Colonic mucosa (tissue), 4 donors: ENCODE results near the gene TMEM94. TPM values are rescaled to one million over a fixed set of nuclear protein-coding genes. Genes with fewer than 3 reads are reported as not detected.

Experiments used
- DNase-seq: peaks from one replicate; pipeline ENCODE4 v3.0.0-alpha.2; 2020
- H3K27ac ChIP-seq: fragments of 200-600 bp; one replicate; pipeline ENCODE4 v1.8.0; 2021
- H3K27me3 ChIP-seq: fragments of 200-600 bp; one replicate; pipeline ENCODE4 v1.8.0; 2021
- H3K36me3 ChIP-seq: fragments of 200-600 bp; one replicate; pipeline ENCODE4 v1.8.0; 2021
- H3K4me1 ChIP-seq: fragments of 200-600 bp; one replicate; pipeline ENCODE4 v1.8.0; 2021; ENCODE audit warnings: mild to moderate bottlenecking
- H3K4me3 ChIP-seq: fragments of 200-600 bp; one replicate; pipeline ENCODE4 v1.8.0; 2021
- H3K9ac ChIP-seq, 2 donors: one replicate each; pipeline ENCODE4 v1.7.0; 2013; ENCODE audit warnings: control low read depth in 2 of 2, low read depth in 2 of 2, low read length in 2 of 2
- H3K9me3 ChIP-seq: fragments of 200-600 bp; one replicate; pipeline ENCODE4 v1.8.0; 2021
- intact Hi-C: fragments of 100-400 bp; cut with DNase I; formaldehyde crosslinking; loops from one replicate; pipeline ENCODE4 v1.14.1; 2022
- total RNA-seq, 2 donors: library from RNA; stranded (reverse); fragmentation: NEBNext Ultra II Directional in 1 of 2; extraction: Animal tissue kit (Norgen Biotek cat#: 25700) in 1 of 2; gene quantifications; one replicate each; pipeline ENCODE4 v1.2.1, GENCODE V29; 2021
- TF ChIP-seq, protein P1 (sequence below): fragments of 200-600 bp; IDR thresholded peaks from one replicate; pipeline ENCODE4 v1.8.0; 2022; ENCODE audit warnings: antibody characterized with exemption, mild to moderate bottlenecking
- donor health status: healthy.
- donor health status: DM: no; HTN: no; CAD: no.
- donor health status: DM: no; HTN: no; CAD: no.

TMEM94 gene
- total RNA-seq, 2 donors from 2014 or later: 88.3 to 95.7 TPM

- Histone ChIP-seq H3K27ac (peak overlapping the region; percentile 22), H3K4me1 (peaks cover 11% of the 10 kb centered on the region)
- DNase-seq: peak; percentile 36
Observed at GRCh38 chr17:75487351-75488070, 31.1 kb downstream of the TMEM94 start.

DNA sequence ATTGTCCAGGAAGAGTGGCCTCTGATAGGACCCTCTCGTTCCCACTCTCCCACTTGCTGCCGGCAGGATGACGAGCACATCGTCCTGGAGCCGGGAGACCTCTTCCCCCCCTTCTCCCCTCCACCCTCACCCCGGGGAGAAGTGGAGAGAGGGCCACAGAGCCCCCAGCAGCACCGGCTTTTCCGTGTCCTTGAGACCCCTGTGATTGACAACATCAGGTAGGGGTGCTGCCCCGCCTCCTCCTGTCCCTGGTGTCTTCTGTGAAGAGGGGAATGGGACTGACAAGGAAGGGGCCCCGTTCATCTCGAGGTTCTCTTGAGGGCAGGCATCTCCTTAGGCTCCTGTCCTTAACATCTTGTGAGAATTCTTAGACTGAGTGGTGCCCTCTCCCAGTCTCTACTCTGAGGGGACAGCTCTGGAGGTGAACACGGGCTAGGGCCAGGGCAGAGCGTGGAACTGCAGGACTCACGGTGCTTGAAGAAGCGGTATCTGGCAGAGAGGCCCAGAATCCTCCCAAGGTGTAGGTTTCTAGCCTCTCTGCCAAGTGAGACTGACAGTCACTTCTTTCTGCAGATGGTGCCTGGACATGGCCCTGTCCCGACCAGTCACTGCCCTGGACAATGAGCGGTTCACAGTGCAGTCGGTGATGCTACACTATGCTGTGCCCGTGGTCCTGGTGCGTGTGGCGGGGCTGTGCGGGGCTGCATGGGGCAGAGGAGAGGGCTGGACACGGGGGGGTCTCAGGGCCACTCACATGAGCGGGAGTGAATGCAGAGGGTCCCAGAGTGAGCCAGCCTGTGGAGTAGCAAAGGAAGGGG lies 32.5 kb downstream of the TMEM94 start:
- Histone ChIP-seq H3K27me3 (no peaks in the 10 kb centered on the region), H3K4me1 (peaks cover 11% of the 10 kb centered on the region), H3K9ac (peak overlapping the region in 1 of 2 donors; percentile 18), H3K4me3 (no peak overlapping the region), H3K36me3 (no peaks in the 10 kb centered on the region), H3K27ac (no peak overlapping the region), H3K9me3 (no peaks in the 10 kb centered on the region)
- intact Hi-C loops: no loop called here
- TF ChIP-seq, protein P1, sequence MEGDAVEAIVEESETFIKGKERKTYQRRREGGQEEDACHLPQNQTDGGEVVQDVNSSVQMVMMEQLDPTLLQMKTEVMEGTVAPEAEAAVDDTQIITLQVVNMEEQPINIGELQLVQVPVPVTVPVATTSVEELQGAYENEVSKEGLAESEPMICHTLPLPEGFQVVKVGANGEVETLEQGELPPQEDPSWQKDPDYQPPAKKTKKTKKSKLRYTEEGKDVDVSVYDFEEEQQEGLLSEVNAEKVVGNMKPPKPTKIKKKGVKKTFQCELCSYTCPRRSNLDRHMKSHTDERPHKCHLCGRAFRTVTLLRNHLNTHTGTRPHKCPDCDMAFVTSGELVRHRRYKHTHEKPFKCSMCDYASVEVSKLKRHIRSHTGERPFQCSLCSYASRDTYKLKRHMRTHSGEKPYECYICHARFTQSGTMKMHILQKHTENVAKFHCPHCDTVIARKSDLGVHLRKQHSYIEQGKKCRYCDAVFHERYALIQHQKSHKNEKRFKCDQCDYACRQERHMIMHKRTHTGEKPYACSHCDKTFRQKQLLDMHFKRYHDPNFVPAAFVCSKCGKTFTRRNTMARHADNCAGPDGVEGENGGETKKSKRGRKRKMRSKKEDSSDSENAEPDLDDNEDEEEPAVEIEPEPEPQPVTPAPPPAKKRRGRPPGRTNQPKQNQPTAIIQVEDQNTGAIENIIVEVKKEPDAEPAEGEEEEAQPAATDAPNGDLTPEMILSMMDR: no peak
- no peak for DNase-seq

More at GRCh38 chr17:75487351-75488070, 31.1 kb downstream of the TMEM94 start:
- H3K4me3 ChIP-seq: no peak overlapping the region
- H3K36me3 ChIP-seq: no peaks in the 10 kb centered on the region
- TF ChIP-seq, protein P1: no peak
- H3K27me3 ChIP-seq: no peaks in the 10 kb centered on the region
- intact Hi-C loops: no loop called here
- H3K9me3 ChIP-seq: no peaks in the 10 kb centered on the region
- H3K9ac ChIP-seq: no peak overlapping the region

- H3K4me1 ChIP-seq: peaks cover 11% of the 10 kb centered on the region
- TF ChIP-seq, protein P1: no peak
- no peaks in the 10 kb centered on the region for H3K27me3 ChIP-seq
- H3K4me3 ChIP-seq: no peak overlapping the region
- no peaks in the 10 kb centered on the region for H3K9me3 ChIP-seq
- no peak for DNase-seq
- H3K9ac ChIP-seq: peak overlapping the region in 1 of 2 donors; percentile 18
- H3K27ac ChIP-seq: peak overlapping the region; percentile 64
- no peaks in the 10 kb centered on the region for H3K36me3 ChIP-seq
- intact Hi-C loops: no loop called here
Observed at GRCh38 chr17:75489511-75489955, 33.1 kb downstream of the TMEM94 start.

- intact Hi-C loops: no loop called here
- no peaks in the 10 kb centered on the region for H3K27me3 ChIP-seq
- peaks cover 11% of the 10 kb centered on the region for H3K4me1 ChIP-seq
Observed at GRCh38 chr17:75490173-75490743, 33.8 kb downstream of the TMEM94 start.

More at GRCh38 chr17:75490173-75490743, 33.8 kb downstream of the TMEM94 start:
- TF ChIP-seq, protein P1: no peak
- Histone ChIP-seq H3K36me3 (no peaks in the 10 kb centered on the region), H3K9ac (peak overlapping the region in 1 of 2 donors; percentile 15), H3K9me3 (no peaks in the 10 kb centered on the region), H3K4me3 (no peak overlapping the region), H3K27ac (peak overlapping the region; percentile 64)
- peak; percentile 74 for DNase-seq
